ENCODE results near the gene MGMT.

Gene MGMT

DNA sequence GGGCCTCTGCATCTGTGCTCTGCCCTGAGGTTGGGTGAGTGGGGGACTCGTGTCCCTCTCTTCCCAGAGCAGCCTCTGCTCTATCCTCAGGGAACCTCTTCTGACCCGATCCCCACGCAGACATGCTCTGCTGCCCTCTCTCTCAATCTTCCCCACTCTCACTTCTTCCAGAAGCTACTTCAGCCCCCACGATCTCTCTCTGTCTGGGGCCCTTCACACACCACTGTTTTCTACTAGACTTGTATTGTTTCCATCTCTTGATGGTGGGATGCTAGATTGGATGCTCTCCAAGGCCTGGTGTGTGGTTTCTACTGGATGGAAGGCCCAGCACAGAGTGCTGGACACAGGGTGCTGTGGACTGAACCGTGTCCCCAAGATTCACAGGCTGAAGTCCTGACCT is 10.0 kb downstream of the MGMT start:
- no peak for DNase-seq (ENCODE audit: low spot score)
- TF ChIP-seq, protein P1, sequence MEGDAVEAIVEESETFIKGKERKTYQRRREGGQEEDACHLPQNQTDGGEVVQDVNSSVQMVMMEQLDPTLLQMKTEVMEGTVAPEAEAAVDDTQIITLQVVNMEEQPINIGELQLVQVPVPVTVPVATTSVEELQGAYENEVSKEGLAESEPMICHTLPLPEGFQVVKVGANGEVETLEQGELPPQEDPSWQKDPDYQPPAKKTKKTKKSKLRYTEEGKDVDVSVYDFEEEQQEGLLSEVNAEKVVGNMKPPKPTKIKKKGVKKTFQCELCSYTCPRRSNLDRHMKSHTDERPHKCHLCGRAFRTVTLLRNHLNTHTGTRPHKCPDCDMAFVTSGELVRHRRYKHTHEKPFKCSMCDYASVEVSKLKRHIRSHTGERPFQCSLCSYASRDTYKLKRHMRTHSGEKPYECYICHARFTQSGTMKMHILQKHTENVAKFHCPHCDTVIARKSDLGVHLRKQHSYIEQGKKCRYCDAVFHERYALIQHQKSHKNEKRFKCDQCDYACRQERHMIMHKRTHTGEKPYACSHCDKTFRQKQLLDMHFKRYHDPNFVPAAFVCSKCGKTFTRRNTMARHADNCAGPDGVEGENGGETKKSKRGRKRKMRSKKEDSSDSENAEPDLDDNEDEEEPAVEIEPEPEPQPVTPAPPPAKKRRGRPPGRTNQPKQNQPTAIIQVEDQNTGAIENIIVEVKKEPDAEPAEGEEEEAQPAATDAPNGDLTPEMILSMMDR (IDR thresholded peaks at IDR 0.05; ENCODE audit: extremely low read depth, missing control alignments) = no peak

GRCh38 chr10:129481641-129482040 is 14.6 kb downstream of the MGMT start:
- TF ChIP-seq, protein P1 (IDR thresholded peaks at IDR 0.05; ENCODE audit: extremely low read depth, missing control alignments) = no peak

DNA sequence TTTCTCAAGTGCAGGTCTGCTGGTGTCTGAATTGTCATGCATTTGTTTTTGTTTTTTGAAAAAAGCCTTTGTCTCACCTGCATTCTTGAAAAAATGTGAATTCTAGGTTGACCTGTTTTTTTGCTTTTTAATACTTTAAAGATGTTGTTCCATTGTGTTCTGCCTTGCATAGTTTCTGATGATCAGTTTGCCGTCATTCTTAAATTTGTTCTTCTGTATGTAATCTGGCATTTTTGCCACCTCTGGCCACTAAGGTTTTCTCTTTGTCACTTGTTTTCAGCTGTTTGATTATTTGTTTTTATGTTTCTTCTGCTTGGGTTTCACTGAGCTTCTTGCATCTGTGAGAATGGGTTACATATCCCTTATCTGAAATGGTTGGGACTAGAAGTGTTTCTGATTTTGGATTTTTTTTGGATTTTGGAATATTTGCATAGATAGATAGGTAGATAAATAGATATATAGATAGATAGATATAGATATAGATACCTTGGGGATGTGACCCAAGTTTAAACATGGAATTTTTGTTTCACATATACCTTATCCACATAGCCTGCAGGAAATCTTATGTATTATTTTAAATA is 16.5 kb downstream of the MGMT start:
- TF ChIP-seq, protein P1 (IDR thresholded peaks at IDR 0.05; ENCODE audit: extremely low read depth, missing control alignments) = no peak
- no peak for DNase-seq (ENCODE audit: low spot score)

More at GRCh38 chr10:129481641-129482040, 14.6 kb downstream of the MGMT start:
- DNase-seq (ENCODE audit: low spot score) = no peak

DNA sequence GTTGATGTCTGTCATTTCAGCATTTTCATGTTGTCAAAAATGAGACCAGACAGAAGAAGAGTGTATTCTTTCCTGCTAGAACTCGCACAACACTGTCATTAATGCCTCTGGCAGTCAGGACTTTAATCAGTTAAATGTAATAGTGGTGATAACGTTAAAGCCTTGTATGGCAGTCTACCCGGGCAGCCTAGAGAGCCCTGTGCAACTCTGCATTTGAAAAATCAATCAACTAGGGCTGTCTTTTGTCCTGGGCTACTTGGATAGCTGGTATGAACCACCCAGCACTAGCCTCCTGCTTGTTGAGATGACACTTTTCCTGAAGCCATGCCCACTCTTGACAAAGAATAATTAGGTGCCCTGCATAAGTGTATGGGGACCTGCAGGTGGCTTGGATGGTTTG is 19.8 kb downstream of the MGMT start:
- DNase-seq (ENCODE audit: low spot score) = no peak
- TF ChIP-seq, protein P1 (IDR thresholded peaks at IDR 0.05; ENCODE audit: extremely low read depth, missing control alignments) = no peak

GRCh38 chr10:129491123-129491734 is 24.2 kb downstream of the MGMT start:
- DNase-seq (ENCODE audit: low spot score) = no peak
- TF ChIP-seq, protein P1 (IDR thresholded peaks at IDR 0.05; ENCODE audit: extremely low read depth, missing control alignments) = no peak

DNA sequence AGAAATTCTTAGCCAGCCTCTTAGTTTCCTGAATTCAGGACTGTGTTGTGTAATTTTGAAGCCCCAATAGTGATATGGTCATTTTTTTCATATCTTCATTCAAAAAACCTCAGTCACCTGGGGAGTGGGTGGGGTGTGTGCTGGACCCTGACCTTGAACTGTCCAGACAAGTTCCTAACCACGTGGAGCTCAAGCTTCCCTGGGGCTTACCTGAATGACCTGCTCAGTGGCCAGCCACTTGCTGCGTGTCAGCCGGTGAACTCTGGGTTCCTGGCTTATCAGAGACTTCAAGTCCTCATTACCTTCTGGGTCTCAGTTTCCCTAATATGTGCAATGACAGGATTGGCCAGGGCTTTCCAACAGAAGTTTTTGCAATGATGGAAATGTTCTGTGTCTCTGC is 27.1 kb downstream of the MGMT start:
- TF ChIP-seq, protein P1 (IDR thresholded peaks at IDR 0.05; ENCODE audit: extremely low read depth, missing control alignments) = no peak
- DNase-seq (ENCODE audit: low spot score) = no peak

DNA sequence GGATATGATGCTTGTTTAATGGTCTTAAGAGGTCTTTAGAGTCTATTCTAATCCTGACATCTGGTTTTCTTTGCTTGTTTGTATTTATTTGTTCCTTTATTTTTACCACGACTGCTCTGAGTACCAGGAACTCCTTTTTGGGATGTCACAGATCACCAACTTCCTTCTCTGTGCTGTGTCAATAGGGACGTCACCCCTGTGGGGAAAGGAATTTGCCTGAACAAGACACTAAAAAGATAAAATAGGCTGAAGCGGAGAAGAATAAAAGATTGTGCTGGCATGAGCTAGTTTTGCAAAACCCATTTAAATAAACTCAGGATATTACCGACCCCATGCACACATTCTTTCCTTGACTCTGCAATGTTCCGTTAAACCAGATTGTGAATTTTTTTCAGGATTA is 27.7 kb downstream of the MGMT start:
- TF ChIP-seq, protein P1 (IDR thresholded peaks at IDR 0.05; ENCODE audit: extremely low read depth, missing control alignments) = no peak
- DNase-seq (ENCODE audit: low spot score) = no peak

Measured in GM20000 (cell line).